GM23248 (cell line): ENCODE results near the gene EFCAB8.

Experiments used
- EZH2 ChIP-seq: fragments of 200-600 bp; sonication (generic); IDR thresholded peaks from 2 replicates; pipeline ENCODE4 v1.6.1; 2018; ENCODE audit warnings: antibody characterized with exemption, mild to moderate bottlenecking; ENCODE audit not compliant: insufficient read depth, poor library complexity, severe bottlenecking
- EZH2phosphoT487 ChIP-seq: fragments of 200-600 bp; sonication (generic); IDR thresholded peaks from 2 replicates; pipeline ENCODE4 v1.6.1; 2018; ENCODE audit warnings: antibody characterized with exemption, moderate library complexity, mild to moderate bottlenecking, low read depth; ENCODE audit not compliant: insufficient read depth

DNA sequence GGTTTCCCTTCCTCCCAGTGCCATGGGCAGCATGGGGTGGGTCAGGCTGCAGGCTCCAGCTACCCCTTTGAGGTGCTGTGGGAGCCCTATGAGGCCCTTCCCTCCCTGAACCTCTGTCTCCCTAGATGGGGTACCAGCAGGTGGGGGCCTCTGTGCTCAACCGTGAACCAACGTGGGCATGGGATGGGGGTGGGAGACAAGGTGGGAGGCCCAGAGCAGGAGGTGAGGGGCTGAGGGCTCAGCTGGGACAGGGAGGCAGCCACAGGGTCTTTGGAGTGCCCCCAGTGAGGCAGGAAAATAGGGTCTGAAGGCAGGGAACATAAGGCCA, 112.2 kb downstream of the EFCAB8 start:
- TF ChIP-seq EZH2: no peak
- TF ChIP-seq EZH2phosphoT487: no peak
